Stimulated activated CD4-positive, alpha-beta T cell treated with anti-CD3 and anti-CD28 coated beads, Interleukin-2, amount 100 ng/mL, for 24 hours (primary cell): ENCODE data around the gene TRAF3.
"Not testable (repeated sequence)": the region's sequence is repeated elsewhere in the genome, so short reads cannot be mapped to it uniquely, and the experiment has no call there.

Experiments used
- DNase-seq, 2 donors: peaks; one replicate each; pipeline ENCODE4 v3.0.0-alpha.2; 2020

TRAF3 gene

GRCh38 chr14:102830474-102831045 lies 53.3 kb downstream of the TRAF3 start:
- no peak for DNase-seq

GRCh38 chr14:102831163-102831804 lies 54.0 kb downstream of the TRAF3 start:
- DNase-seq = no peak

DNA sequence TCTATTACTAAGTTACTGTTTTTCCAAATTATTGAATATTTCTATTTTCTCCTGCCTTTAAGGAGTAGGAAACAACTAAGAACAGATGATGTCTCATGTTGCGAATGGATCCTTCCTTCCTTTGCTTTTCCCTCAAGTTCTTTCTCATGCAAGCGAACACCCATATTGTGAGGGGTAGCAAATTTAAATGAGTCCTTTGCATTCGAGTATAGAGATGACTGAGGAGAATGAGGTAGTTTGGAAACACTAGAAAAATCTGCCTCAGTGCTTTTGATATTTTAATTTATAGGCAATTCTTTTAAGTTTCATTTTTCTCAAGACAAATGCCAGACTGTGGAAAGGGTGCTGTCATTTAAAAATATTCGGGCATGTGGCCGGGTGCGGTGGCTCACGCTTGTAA lies 56.1 kb downstream of the TRAF3 start:
- DNase-seq = no peak

- no peak for DNase-seq
These were observed 56.7 kb downstream of the TRAF3 start for GRCh38 chr14:102833991-102834390.

DNA sequence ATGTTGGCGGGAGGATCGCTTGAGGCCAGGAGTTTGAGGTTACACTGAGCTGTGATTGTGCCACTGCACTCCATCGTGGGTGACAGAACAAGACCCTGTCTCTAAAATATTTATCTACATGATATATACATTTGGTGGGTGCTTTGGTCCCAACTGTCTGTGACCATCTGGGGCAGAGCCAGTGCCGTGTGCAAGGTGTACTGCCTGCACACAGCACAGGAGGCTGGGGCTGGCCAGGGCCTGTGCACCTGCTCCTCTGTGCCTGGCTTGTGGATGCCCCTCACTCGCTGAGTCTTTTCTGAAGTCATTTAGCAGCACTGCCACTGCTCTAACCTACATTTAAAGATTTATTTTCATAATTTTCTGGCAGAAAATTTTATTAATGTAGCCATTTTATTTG lies 58.7 kb downstream of the TRAF3 start:
- DNase-seq = no peak

DNA sequence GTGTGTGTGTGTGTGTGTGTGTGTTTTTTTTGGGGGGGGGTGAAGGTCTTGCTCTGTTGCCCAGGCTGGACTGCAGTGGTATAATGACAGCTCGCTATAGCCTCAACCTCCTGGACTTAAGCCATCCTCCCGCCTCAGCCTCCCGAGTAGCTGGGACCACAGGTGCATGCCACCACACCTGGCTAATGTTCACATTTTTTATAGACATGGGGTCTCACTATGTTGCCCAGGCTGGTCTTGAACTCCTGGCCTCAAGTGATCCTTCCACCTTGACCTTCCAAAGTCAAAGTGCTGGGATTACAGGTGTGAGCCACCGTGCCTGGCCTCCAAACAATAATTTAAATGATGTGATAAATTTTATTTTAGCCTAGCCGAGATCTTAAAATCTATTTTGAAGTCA lies 59.9 kb downstream of the TRAF3 start:
- not testable (repeated sequence) for DNase-seq

- DNase-seq = no peak
These were observed 61.3 kb downstream of the TRAF3 start for GRCh38 chr14:102838501-102838900.

DNA sequence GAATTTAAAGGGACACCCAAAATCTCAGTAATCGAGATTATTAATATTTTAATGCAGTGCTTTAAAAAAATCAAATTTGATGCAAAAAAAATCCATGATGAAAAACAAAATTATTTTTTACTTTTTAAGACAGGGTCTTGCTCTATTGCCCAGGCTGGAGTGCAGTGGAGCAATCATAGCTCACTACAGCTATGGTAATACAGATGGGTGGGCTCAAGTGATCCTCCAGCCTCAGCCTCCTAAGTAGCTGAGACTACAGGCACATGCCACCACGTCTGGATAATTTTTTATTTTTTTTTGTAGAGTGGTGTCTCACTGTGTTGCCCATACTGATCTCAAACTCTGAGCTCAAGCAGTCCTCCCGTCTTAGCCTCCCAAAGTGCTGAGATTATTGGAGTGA lies 62.9 kb downstream of the TRAF3 start:
- DNase-seq = no peak

- no peak for DNase-seq
These were observed 63.7 kb downstream of the TRAF3 start for GRCh38 chr14:102840771-102841528.

GRCh38 chr14:102848830-102849525 lies 71.7 kb downstream of the TRAF3 start:
- DNase-seq = no peak

- no peak for DNase-seq
These were observed 72.5 kb downstream of the TRAF3 start for GRCh38 chr14:102849526-102850379.

GRCh38 chr14:102853648-102854047 lies 76.4 kb downstream of the TRAF3 start:
- no peak for DNase-seq

- no peak for DNase-seq
These were observed 76.9 kb downstream of the TRAF3 start for GRCh38 chr14:102854091-102854703.

GRCh38 chr14:102856179-102856578 lies 78.9 kb downstream of the TRAF3 start:
- no peak for DNase-seq

GRCh38 chr14:102857444-102857843 lies 80.2 kb downstream of the TRAF3 start:
- DNase-seq = no peak

DNA sequence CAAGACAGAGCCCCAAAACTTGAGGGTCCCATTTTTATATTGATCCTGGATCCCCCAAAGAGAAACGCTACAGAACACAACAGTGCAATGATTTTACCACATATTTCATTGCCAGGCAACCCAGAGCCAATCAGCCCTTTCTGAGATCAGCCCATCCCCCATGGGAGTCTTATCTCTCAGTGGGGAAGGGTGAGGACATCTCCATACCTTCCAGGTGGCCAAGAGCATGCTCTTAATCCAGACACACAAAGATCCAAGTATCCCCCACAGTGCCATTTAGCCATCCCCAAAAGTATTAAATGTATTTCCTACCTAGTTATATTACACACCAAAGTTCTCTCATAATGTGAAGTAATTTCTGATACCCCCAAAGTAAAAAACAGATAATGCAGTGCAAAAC lies 82.7 kb downstream of the TRAF3 start:
- no peak for DNase-seq

DNA sequence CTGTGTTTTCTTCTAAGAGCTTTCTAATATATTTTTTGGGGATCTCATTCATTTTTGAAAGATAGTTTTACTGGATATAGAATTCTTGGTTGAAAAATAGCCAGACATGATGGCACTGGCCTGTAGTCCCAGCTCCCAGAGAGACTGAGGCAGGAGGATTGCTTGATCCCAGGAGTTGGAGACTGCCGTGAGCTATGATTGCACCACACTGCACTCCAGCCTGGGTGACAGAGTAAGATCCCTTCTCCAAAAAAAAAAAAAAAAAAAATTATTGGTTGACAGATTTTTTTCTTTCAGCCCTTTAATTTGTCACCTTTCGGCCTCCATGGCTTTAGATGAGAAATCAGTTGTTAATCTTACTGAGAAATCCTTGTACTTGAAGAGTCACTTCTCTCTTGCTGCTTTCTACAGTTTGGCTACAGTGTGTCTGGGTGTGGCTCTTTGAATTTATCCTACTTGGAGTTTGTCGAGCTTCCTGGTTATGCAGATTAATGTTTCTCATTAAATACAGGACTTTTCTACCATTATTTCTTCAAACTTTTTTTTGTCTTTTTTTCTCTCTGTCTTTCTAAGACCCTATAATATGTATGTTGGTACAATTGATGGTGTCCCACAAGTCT lies 85.0 kb downstream of the TRAF3 start:
- no peak for DNase-seq

DNA sequence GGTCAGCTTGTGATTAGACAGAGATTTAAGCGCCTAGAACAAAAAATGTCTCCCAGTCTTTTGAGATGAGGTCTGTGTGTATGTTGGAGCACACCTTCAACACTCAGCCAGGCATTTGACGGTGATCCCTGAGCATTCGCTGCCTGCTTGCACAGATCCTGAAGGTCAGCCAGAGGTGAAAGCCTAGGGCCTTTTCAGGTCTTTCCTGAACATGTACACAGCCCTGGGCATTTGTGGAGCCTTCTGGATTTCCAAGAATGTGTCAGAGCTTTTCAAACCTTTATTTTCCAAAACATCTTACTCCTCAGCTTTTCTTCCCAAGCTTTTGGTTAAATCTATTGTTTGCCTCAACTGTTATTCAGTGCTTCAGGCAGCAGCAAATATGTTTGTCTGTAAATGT lies 86.1 kb downstream of the TRAF3 start:
- DNase-seq = no peak

DNA sequence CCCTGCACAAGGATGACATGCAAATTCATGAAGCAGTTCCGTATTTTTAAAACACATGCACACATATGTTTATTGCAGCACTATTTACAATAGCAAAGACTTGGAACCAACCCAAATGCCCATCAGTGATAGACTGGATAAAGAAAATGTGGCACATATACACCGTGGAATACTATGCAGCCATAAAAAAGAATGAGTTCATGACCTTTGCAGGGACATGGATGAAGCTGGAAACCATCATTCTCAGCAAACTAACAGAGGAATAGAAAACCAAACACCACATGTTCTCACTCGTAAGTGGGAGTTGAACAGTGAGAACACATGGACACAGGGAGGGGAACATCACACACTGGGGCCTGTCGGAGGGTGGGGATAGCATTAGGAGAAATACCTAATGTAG lies 88.7 kb downstream of the TRAF3 start:
- DNase-seq = not testable (repeated sequence)

DNA sequence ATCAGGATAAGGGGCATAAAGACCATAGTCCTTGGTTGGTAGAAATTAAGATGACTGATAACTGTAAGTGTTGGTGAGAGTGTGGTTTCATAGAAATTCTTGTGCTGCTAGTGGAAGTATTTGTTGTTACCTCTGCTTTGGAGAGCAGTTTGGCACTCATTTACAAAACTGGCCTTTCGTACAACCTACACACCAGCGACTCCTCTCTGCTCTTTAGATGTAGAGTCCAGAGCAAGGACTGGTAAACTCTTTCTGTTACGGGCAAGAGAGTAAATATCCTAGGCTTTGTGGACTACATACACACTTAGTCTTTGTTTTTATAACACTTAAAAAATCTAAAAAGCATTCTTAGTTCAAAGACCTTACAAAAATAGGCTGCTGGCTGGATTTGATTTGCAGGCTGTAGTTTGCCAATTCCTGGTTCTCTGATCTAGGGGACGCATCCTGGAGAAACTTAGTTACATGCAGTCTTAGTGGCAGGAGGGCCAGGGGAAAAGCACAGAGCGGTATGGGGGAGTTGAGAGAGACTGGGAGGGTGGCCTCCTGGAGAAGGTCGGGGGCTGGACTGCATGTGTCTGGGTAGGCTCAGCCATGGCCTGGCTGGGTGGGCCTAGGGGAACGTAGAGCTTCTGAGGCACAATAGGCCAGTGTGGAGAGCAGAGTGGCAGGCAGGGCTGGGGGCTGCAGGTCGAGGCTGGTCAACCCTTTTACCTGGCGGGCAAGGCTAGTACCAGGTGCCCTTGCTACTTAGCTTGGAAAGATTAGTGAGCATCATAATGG lies 89.9 kb downstream of the TRAF3 start:
- no peak for DNase-seq
